ENCODE results near the gene ENTPD6.

DNA sequence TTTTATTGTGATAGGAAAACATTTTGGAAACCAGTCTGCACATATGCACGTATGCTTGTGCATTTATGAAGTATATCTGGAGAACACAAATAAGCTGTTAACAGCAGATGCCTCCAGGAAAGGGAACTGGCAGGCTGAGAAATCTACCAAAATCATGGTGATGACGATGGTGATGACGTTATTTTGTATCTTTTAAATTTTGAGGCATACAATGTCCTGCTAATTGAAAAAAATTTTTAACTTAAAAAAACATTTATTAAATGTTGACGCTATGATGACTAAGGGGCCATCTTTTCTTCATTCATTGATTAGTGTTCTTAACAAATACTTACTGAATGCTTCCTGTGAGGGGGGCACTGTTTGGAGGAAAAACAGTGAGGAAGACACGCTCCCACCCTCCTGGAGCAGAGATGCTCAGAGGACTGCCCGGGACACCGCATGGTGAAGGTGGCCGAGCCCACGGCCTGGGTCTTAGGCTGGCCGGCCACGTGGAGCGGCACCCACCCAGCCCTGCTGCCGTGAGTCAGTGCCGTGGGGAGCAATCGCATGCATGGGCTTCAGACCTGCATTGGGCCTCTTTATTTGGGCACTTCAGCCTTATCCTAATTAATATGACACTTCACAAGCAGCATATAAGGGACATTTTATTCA lies 15.9 kb upstream of the ENTPD6 start:
- TF ChIP-seq ZNF274 (IDR thresholded peaks at IDR 0.05; ENCODE audit: low read depth, low read length) = no peak
- no peak for TF ChIP-seq YY1 (IDR thresholded peaks at IDR 0.05; ENCODE audit: insufficient read depth, insufficient read length)
